Measurements from ENCODE around the gene FHIP2A. TPM values are rescaled to one million over a fixed set of nuclear protein-coding genes. Genes with fewer than 3 reads are reported as not detected.

Gene FHIP2A
- total RNA-seq, 1 donor, result 49.6 TPM

DNA sequence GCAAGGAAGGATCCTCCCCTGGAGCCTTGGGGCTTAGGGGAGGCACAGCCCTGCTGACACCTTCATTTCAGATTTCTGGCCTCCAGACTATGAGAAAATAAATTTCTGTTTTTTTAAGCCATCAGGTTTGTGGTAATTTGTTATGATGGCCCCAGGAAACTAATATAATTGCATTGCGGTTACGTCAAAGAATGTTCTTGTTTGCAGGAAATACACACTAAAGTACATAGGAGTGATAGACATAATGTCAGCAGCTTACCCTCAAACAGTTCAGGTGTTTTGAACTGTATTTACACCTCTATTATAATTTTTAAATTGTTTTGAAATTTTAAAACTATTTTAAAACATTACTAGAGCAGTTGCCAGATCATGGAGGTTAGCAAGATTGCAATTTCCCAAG lies 12.6 kb upstream of the FHIP2A start:
- H3K9me3 ChIP-seq (ENCODE audit: low read depth, low read length), result no peaks in the 10 kb centered on the region
- no peak overlapping the region for H2AFZ ChIP-seq (ENCODE audit: low read length)
- TF ChIP-seq, protein P1, sequence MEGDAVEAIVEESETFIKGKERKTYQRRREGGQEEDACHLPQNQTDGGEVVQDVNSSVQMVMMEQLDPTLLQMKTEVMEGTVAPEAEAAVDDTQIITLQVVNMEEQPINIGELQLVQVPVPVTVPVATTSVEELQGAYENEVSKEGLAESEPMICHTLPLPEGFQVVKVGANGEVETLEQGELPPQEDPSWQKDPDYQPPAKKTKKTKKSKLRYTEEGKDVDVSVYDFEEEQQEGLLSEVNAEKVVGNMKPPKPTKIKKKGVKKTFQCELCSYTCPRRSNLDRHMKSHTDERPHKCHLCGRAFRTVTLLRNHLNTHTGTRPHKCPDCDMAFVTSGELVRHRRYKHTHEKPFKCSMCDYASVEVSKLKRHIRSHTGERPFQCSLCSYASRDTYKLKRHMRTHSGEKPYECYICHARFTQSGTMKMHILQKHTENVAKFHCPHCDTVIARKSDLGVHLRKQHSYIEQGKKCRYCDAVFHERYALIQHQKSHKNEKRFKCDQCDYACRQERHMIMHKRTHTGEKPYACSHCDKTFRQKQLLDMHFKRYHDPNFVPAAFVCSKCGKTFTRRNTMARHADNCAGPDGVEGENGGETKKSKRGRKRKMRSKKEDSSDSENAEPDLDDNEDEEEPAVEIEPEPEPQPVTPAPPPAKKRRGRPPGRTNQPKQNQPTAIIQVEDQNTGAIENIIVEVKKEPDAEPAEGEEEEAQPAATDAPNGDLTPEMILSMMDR (IDR thresholded peaks at IDR 0.05; ENCODE audit: extremely low read depth, low read depth, low read length), result no peak
- no peak for DNase-seq (ENCODE audit: insufficient read length, low spot score, missing footprints)
- no peak overlapping the region for H3K27ac ChIP-seq (ENCODE audit: low read depth, low read length)
- H4K20me1 ChIP-seq (ENCODE audit: insufficient read depth, low read length), result no peaks in the 10 kb centered on the region
- H3K79me2 ChIP-seq (ENCODE audit: insufficient read depth, low read length), result no peaks in the 10 kb centered on the region
- no peaks in the 10 kb centered on the region for H3K27me3 ChIP-seq (ENCODE audit: insufficient read depth, low read length)
- H3K4me2 ChIP-seq (ENCODE audit: insufficient read depth, low read length), result no peak overlapping the region
- H3K4me3 ChIP-seq (ENCODE audit: insufficient read depth, low read length), result no peak overlapping the region
- H3K36me3 ChIP-seq (ENCODE audit: insufficient read depth, low read length), result no peaks in the 10 kb centered on the region
- H3K4me1 ChIP-seq (ENCODE audit: insufficient read depth, low read length), result peaks cover 4% of the 10 kb centered on the region

DNA sequence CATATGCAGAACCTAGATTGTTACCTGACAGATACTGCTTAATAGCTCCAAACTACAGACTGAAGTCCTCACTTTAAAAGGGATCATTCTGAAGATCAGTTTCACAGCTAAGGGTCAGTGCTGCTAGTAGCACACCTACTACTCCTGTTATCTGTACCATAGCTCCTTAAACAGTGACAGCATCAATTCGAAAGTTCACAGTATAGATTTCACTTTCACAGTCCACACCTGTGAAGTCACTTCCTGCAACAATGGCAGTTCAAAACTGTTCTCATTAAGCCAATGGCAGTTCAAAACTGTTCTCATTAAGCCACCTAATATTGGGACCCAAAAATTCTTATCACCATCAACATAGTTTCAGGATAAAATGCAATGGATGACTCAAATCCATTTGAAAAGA lies 10.7 kb upstream of the FHIP2A start:
- no peak for DNase-seq (ENCODE audit: insufficient read length, low spot score, missing footprints)
- Histone ChIP-seq H3K4me3 (ENCODE audit: insufficient read depth, low read length) (no peak overlapping the region), H3K27ac (ENCODE audit: low read depth, low read length) (no peak overlapping the region), H3K9me3 (ENCODE audit: low read depth, low read length) (no peaks in the 10 kb centered on the region), H3K4me2 (ENCODE audit: insufficient read depth, low read length) (no peak overlapping the region), H4K20me1 (ENCODE audit: insufficient read depth, low read length) (no peaks in the 10 kb centered on the region), H3K4me1 (ENCODE audit: insufficient read depth, low read length) (peaks cover 4% of the 10 kb centered on the region), H3K27me3 (ENCODE audit: insufficient read depth, low read length) (no peaks in the 10 kb centered on the region), H3K79me2 (ENCODE audit: insufficient read depth, low read length) (no peaks in the 10 kb centered on the region), H3K36me3 (ENCODE audit: insufficient read depth, low read length) (no peaks in the 10 kb centered on the region), H2AFZ (ENCODE audit: low read length) (no peak overlapping the region)
- TF ChIP-seq, protein P1 (IDR thresholded peaks at IDR 0.05; ENCODE audit: extremely low read depth, low read depth, low read length), result no peak

DNA sequence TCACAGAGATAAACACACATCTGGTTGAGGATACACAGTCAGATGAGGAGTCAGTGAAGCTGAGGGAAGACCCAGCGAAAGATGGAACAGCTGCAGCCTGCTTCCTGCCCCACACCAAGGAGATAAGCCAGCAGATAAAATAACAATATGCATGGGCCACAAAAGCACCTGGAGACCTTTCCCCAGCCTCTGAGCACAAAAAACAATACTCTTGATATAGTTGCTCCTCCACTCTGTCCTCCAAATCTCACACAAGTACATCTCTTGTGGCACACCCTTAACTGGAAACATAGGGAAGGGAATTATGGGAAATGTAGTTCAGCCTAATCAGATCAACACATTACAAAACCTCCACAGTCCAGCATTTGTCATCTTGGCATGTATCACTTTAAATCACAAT lies 9.7 kb upstream of the FHIP2A start:
- H3K27me3 ChIP-seq (ENCODE audit: insufficient read depth, low read length), result no peaks in the 10 kb centered on the region
- TF ChIP-seq, protein P1 (IDR thresholded peaks at IDR 0.05; ENCODE audit: extremely low read depth, low read depth, low read length), result no peak
- peaks cover 7% of the 10 kb centered on the region for H3K4me1 ChIP-seq (ENCODE audit: insufficient read depth, low read length)
- no peak overlapping the region for H2AFZ ChIP-seq (ENCODE audit: low read length)
- no peaks in the 10 kb centered on the region for H3K9me3 ChIP-seq (ENCODE audit: low read depth, low read length)
- no peak overlapping the region for H3K27ac ChIP-seq (ENCODE audit: low read depth, low read length)
- H3K4me2 ChIP-seq (ENCODE audit: insufficient read depth, low read length), result no peak overlapping the region
- no peaks in the 10 kb centered on the region for H3K79me2 ChIP-seq (ENCODE audit: insufficient read depth, low read length)
- H3K36me3 ChIP-seq (ENCODE audit: insufficient read depth, low read length), result no peaks in the 10 kb centered on the region
- H4K20me1 ChIP-seq (ENCODE audit: insufficient read depth, low read length), result no peaks in the 10 kb centered on the region
- DNase-seq (ENCODE audit: insufficient read length, low spot score, missing footprints), result no peak
- H3K4me3 ChIP-seq (ENCODE audit: insufficient read depth, low read length), result no peak overlapping the region

DNA sequence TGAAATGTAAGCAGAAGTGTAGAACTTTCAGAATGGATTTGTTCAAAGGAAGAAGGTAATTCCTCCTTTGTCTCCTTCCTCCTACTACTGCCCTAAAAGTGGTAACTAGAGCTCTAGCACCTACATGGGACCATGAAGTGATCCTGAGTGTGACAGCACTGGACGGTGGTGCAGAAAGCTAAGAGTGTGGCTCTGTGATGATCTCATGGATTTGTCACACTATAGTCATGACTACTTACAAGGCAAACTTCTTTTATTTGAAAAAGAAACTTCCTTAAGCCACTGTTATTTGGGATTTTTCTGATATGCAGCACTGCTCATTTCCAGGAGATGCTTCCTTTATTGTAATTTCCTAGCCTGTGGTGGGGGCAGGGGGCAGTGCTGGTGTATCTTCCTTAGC lies 5.8 kb upstream of the FHIP2A start:
- H3K9me3 ChIP-seq (ENCODE audit: low read depth, low read length), result no peaks in the 10 kb centered on the region
- H3K4me1 ChIP-seq (ENCODE audit: insufficient read depth, low read length), result peaks cover 11% of the 10 kb centered on the region
- TF ChIP-seq, protein P1 (IDR thresholded peaks at IDR 0.05; ENCODE audit: extremely low read depth, low read depth, low read length), result no peak
- H3K36me3 ChIP-seq (ENCODE audit: insufficient read depth, low read length), result no peaks in the 10 kb centered on the region
- peaks cover 22% of the 10 kb centered on the region for H3K79me2 ChIP-seq (ENCODE audit: insufficient read depth, low read length)
- no peaks in the 10 kb centered on the region for H4K20me1 ChIP-seq (ENCODE audit: insufficient read depth, low read length)
- no peaks in the 10 kb centered on the region for H3K27me3 ChIP-seq (ENCODE audit: insufficient read depth, low read length)
- H3K4me2 ChIP-seq (ENCODE audit: insufficient read depth, low read length), result no peak overlapping the region
- DNase-seq (ENCODE audit: insufficient read length, low spot score, missing footprints), result no peak
- H3K27ac ChIP-seq (ENCODE audit: low read depth, low read length), result no peak overlapping the region
- H3K4me3 ChIP-seq (ENCODE audit: insufficient read depth, low read length), result no peak overlapping the region
- H2AFZ ChIP-seq (ENCODE audit: low read length), result no peak overlapping the region
